Fibroblast of villous mesenchyme (primary cell): ENCODE measurements around the gene BBS1. TPM values are rescaled to one million over a fixed set of nuclear protein-coding genes. Genes with fewer than 3 reads are reported as not detected.

Source experiments
- DNase-seq: peaks from one replicate; pipeline ENCODE4 v3.0.0-alpha.2; 2010; ENCODE audit warnings: low read depth
- H3K4me3 ChIP-seq: 2 replicates; pipeline ENCODE4 v1.5.1; 2011; ENCODE audit warnings: low read depth, mild to moderate bottlenecking, low read length
- CTCF ChIP-seq: IDR thresholded peaks from 2 replicates; pipeline ENCODE4 v1.5.1; 2012; ENCODE audit warnings: low read depth, mild to moderate bottlenecking, low read length; ENCODE audit not compliant: insufficient read depth
- total RNA-seq: library from RNA; depleted of rRNA; stranded (reverse); fragments of >200 nt; gene quantifications from 2 replicates; pipeline ENCODE4 v1.2.3, GENCODE V29; 2012

BBS1 gene
- total RNA-seq, 1 donor = 34.5 TPM

- no peak for TF ChIP-seq CTCF
- no peak for DNase-seq
- no peak overlapping the region for H3K4me3 ChIP-seq
These were observed 48.9 kb downstream of the BBS1 start for GRCh38 chr11:66559142-66559865.

GRCh38 chr11:66559866-66560676 is 49.6 kb downstream of the BBS1 start:
- TF ChIP-seq CTCF = no peak
- no peak overlapping the region for H3K4me3 ChIP-seq
- DNase-seq = no peak

- DNase-seq = no peak
These were observed 50.9 kb downstream of the BBS1 start for GRCh38 chr11:66561178-66561974.

GRCh38 chr11:66561975-66562248 is 51.5 kb downstream of the BBS1 start:
- no peak for DNase-seq
- H3K4me3 ChIP-seq = no peak overlapping the region
- no peak for TF ChIP-seq CTCF

More at GRCh38 chr11:66561178-66561974, 50.9 kb downstream of the BBS1 start:
- no peak overlapping the region for H3K4me3 ChIP-seq
- TF ChIP-seq CTCF = no peak

- no peak for DNase-seq
- TF ChIP-seq CTCF = no peak
- no peak overlapping the region for H3K4me3 ChIP-seq
These were observed 51.8 kb downstream of the BBS1 start for GRCh38 chr11:66562275-66562674.

GRCh38 chr11:66562907-66563583 is 52.6 kb downstream of the BBS1 start:
- no peak overlapping the region for H3K4me3 ChIP-seq
- DNase-seq = no peak
- TF ChIP-seq CTCF = no peak
